GM18951 (cell line): ENCODE data around the gene MORN1.

Experiments used
- POLR2A ChIP-seq: IDR thresholded peaks from 4 replicates; pipeline ENCODE4 v1.6.1; 2011; ENCODE audit warnings: mild to moderate bottlenecking; ENCODE audit not compliant: insufficient read length, insufficient read depth; ENCODE audit errors: extremely low read depth
- in situ Hi-C: fragments of 300-500 bp; cut with MboI; formaldehyde crosslinking; loops from one replicate; pipeline ENCODE4 v1.12.0; 2022; ENCODE audit warnings: low sequenced_read_pairs, mixed read lengths, inconsistent platforms; ENCODE audit not compliant: unreplicated experiment

MORN1 gene

GRCh38 chr1:2431103-2431502 is 39.7 kb upstream of the MORN1 start:
- in situ Hi-C loops, result no loop called here
- no peak for TF ChIP-seq POLR2A

GRCh38 chr1:2430592-2430973 is 39.2 kb upstream of the MORN1 start:
- no peak for TF ChIP-seq POLR2A
- in situ Hi-C loops, result no loop called here

- in situ Hi-C loops, result loop anchor here (10.0 kb wide), 1 partner anchor 355 kb away; no protein-coding TSS in a partner anchor
- no peak for TF ChIP-seq POLR2A
These were observed 38.6 kb upstream of the MORN1 start for GRCh38 chr1:2429780-2430591.

- TF ChIP-seq POLR2A, result no peak
- in situ Hi-C loops, result loop anchor here (10.0 kb wide), 1 partner anchor 356 kb away; no protein-coding TSS in a partner anchor
These were observed 37.1 kb upstream of the MORN1 start for GRCh38 chr1:2428490-2428889.

GRCh38 chr1:2427976-2428375 is 36.6 kb upstream of the MORN1 start:
- no peak for TF ChIP-seq POLR2A
- in situ Hi-C loops, result loop anchor here (10.0 kb wide), 1 partner anchor 357 kb away; no protein-coding TSS in a partner anchor

- no peak for TF ChIP-seq POLR2A
- in situ Hi-C loops, result loop anchor here (10.0 kb wide), 1 partner anchor 358 kb away; no protein-coding TSS in a partner anchor
These were observed 35.7 kb upstream of the MORN1 start for GRCh38 chr1:2427051-2427450.

GRCh38 chr1:2426540-2426939 is 35.2 kb upstream of the MORN1 start:
- TF ChIP-seq POLR2A, result no peak
- in situ Hi-C loops, result loop anchor here (10.0 kb wide), 1 partner anchor 358 kb away; no protein-coding TSS in a partner anchor

GRCh38 chr1:2425892-2426291 is 34.5 kb upstream of the MORN1 start:
- TF ChIP-seq POLR2A, result no peak
- in situ Hi-C loops, result loop anchor here (10.0 kb wide), 1 partner anchor 359 kb away; no protein-coding TSS in a partner anchor

- in situ Hi-C loops, result loop anchor here (10.0 to 25.0 kb wide), 3 partner anchors 115 to 1015 kb away; partner anchors contain the start of genes HES5 and PANK4
- no peak for TF ChIP-seq POLR2A
These were observed 31.2 kb upstream of the MORN1 start for GRCh38 chr1:2422523-2422922.

GRCh38 chr1:2419416-2419815 is 28.1 kb upstream of the MORN1 start:
- no peak for TF ChIP-seq POLR2A
- in situ Hi-C loops, result loop anchor here (25.0 kb wide), 2 partner anchors 118 to 1018 kb away; partner anchors contain the start of genes HES5 and PANK4

GRCh38 chr1:2418791-2419320 is 27.5 kb upstream of the MORN1 start:
- in situ Hi-C loops, result loop anchor here (25.0 kb wide), 2 partner anchors 118 to 1018 kb away; partner anchors contain the start of genes HES5 and PANK4
- TF ChIP-seq POLR2A, result no peak

- TF ChIP-seq POLR2A, result no peak
- in situ Hi-C loops, result loop anchor here (25.0 kb wide), 2 partner anchors 119 to 1019 kb away; partner anchors contain the start of genes HES5 and PANK4
These were observed 26.5 kb upstream of the MORN1 start for GRCh38 chr1:2417833-2418225.

- no peak for TF ChIP-seq POLR2A
- in situ Hi-C loops, result loop anchor here (25.0 kb wide), 2 partner anchors 120 to 1020 kb away; partner anchors contain the start of genes HES5 and PANK4
These were observed 25.9 kb upstream of the MORN1 start for GRCh38 chr1:2417083-2417832.
